Activated naive CD4-positive, alpha-beta T cell (primary cell): ENCODE measurements around the gene DAB2IP.
"Not testable (repeated sequence)": the region's sequence is repeated elsewhere in the genome, so short reads cannot be mapped to it uniquely, and the experiment has no call there.

Experiments
- DNase-seq, 4 experiments: peaks; one replicate each; lab custom pipeline; 2025; lab: John Stamatoyannopoulos, UW

DAB2IP gene

GRCh38 chr9:121794334-121794733, 142.9 kb downstream of the DAB2IP start:
- DNase-seq = not testable (repeated sequence)

GRCh38 chr9:121797081-121797480, 145.6 kb downstream of the DAB2IP start:
- DNase-seq = no peak

GRCh38 chr9:121798941-121799340, 147.5 kb downstream of the DAB2IP start:
- DNase-seq = no peak

DNA sequence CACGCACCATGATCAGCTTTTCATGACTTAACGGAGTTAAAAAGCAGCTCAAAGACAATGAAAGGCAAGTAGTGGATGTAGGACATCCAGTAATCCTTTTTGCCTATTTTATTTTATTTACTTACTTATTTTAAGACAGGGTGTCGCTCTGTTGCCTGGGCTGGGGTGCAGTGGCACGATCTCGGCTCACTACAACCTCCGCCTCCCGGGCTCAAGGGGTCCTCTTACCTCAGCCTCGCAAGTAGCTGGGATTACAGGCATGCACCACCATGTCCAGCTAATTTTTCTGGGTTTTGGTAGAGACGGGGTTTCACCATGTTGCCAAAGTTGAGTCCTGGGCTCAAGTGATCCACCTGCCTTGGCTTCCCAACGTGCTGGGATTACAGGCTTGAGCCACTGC, 148.9 kb downstream of the DAB2IP start:
- no peak for DNase-seq

DNA sequence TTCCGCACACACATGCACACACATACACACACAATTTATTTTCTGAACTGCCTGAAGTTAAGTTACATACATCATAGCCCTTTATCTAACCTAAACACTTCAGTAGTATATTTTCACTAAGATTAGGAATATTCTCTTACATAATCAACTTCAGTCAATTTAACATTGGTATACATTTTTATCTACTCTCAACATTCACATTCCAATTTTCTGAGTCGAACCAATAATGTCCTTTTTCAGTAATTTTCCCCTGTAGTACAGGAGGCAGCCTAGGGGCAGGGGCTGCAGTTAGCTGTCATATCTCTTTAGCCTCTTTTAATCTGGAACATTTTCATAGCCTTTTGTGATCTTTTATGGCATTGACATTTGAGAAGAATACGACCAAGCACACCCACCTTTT, 150.1 kb downstream of the DAB2IP start:
- DNase-seq = no peak

DNA sequence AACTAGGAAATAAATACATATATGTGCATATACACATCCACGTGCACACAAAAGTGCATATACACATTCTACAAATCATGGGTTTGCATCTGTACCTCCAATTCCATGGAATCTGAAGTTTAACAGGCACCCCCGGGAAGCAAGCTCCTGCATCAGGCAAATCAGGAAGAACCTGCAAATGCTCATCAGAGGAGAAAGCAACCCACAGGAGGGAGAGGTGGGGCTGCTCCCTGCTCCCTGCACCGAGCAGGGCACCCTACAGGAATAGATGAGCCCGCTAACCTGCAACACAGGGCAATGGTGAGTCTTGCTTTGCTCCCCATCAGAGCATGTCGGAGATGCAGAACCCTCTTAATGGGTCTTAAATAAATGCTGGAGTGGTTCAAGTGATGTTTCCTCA, 151.3 kb downstream of the DAB2IP start:
- DNase-seq = no peak

DNA sequence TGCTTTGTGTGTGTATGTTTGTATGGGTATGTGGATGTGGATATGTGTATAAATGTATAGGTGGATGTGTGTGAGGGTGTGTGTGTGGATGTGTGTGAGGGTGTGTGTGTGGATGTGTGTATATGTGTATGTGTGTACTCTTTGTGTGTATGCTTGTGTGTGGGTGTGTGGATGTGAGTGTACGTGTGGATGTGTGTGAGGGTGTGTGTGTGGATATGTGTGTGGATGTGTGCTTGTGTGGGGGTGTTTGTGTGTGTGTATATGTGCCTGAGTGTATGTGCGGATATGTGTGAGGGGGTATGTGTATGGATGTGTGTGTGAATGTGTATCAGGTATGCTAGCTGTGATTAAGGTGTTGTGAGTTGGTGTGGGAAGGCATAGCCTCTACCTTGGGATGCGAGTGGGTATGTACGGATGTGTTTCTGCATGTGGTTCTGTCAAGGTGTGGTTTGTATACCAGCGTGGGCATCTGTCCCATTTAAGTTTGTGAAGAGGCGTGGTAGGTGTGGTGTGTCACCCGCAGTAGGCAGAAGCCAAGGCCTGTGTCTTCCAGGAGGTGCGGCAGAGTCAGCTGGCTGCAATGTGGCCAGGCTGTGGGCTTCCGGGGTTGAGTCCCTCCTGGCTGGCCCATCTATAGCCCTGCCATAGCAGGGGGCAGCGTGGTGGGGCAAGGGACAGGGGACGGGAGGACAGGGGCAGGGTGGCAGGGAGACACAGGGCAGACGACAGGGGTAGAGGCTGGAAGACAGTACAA, 155.8 kb downstream of the DAB2IP start:
- DNase-seq = no peak

DNA sequence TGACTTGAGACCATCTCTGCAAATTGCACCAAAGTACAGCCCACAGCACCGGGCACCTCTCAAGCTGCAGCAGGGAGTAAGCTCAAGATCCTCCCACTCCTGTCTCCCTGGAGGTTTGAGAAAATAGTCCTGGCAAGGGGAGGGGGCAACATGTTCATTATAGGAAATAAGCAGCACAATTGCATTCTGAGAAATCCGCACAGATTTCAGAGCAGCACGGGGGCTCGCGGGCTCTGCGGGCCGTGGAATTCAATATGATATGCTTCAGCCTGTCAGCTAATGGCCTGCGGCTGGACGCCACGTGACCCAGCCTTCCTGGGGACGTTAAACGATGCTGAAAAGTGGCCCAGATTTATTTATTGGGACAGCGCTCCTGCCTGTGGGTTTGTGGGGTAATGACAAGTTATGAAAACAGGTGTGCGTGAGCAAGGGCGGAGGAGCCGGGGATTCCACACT, 156.4 kb downstream of the DAB2IP start:
- no peak for DNase-seq

GRCh38 chr9:121808781-121809180, 157.3 kb downstream of the DAB2IP start:
- DNase-seq = no peak

GRCh38 chr9:121809356-121810050, 158.1 kb downstream of the DAB2IP start:
- DNase-seq = no peak

DNA sequence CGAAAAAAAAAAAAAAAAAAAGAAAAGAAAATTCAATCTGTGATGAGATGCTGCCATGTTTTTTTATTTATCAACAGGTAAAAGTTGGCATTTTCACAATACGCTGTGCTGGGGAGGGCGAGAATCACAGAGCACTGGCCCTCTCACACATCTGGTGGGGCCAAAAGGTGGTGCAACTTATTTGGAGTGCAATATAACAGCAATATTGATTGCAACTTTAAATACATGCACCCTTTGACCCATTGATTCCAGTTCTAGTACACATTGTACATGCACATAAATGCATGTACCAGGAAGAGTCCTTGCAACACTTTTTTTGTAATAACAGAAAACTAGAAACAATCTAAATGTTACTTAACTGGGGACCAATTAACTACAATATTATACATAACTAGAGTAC, 159.1 kb downstream of the DAB2IP start:
- DNase-seq = no peak

DNA sequence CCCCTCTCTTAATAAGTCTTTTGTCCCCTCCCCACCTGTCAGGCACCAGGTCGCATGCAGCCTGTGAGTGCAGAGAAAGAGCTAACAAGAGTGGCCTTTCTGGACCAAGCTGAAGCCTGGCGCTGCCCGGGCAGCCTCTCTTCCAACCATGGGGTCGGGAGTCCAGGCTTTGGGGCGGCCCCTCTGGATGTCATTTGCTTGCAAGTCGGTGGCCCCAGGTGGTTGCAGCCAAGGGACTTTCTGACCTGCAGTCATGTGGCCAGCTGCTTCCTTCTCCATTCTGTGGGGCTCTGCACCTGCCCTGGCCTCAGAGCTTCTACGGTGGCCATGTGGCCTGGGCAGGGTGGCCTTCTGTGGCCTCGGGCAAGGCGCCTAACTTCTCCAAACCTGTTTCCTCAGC, 159.7 kb downstream of the DAB2IP start:
- DNase-seq = no peak

DNA sequence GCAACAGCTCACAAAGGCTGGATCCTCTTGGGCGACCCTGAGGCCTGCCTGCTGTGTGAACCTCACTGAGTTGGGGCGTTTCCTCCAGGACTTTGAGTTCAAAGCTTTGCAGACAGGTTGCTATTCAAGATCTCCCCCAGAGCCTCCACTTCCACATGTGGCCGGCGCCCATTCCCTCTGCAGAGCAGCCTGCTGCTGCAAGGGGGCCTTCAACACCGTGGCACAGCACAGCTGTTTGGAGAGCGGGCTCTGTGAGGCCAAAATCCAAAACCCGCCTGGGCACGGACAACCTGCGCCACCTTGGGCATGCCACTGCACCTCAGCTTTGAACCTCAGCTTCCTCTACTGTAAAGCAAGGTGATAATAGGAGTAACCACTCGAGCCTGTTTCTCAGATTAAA, 160.3 kb downstream of the DAB2IP start:
- DNase-seq = no peak

GRCh38 chr9:121812159-121812735, 160.8 kb downstream of the DAB2IP start:
- DNase-seq = no peak

DNA sequence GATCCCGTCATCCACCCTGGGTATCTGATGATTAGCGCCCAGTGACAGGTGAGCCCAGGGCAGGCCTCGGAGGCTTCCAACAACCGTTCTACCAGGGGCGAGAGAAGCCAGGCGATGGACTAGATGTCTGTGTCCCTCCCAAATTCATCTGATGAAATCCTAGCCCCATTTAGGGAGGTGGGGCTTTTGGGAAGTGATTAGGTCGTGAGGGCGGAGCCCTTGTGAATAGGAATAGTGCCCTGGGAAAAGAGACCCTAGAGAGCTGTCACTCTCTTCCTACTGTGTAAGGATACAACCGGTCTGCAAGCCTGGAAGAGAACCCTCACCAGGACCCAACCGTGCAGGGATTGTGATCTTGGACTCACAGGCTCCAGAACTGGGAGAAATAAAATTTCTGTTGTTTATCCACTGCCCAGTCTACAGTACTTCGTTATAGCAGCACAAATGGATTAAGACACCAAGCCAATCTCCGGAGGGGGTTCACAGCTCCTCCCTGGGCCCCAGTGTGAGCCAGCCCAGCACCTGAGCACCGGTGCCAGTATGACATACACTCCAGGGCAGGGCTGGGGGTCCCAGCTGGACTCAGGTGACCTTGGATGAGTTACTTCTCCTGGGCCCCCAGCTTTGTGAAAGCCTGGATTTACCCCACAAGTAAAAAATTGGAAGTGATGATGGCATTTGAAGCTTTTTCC, 162.2 kb downstream of the DAB2IP start:
- no peak for DNase-seq

DNA sequence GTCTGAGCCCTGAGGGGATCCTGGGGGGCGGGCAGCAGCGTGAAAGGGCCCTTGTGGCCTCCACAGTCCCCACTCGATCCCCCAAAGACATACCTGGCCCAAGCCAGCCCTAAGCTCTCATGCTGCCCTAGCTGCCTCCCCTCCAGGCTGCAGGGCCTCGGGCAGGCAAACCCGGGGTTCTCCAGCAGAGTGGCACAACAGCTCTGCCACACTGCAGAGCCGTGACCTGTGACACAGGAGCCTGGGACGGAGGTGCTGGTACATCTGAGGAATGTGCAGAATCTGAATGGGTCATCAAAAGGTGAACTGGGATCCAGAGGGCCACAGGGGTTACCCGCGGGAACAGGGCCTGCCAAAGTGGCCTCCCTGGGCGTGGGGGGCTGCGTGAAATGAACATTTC, 163.2 kb downstream of the DAB2IP start:
- no peak for DNase-seq

GRCh38 chr9:121815084-121815483, 163.7 kb downstream of the DAB2IP start:
- no peak for DNase-seq

- DNase-seq = no peak
These were observed 164.4 kb downstream of the DAB2IP start for GRCh38 chr9:121815546-121816448.

DNA sequence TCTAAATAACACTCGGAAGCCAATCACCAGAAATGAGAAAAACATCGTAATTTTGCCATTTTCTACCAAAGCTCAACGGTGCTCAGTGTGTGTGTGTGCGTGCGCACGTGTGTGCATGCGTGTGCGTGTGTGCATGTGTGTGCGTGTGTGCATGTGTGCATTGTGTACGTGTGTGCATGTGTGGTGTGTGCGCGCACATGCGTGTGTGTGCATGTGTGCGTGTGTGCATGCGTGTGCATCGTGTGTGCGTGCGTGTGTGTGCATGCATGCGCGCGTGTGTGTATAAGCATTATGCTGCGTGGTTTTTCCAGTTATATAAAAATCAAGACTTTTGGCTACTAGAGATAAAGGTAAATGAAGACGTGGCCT, 165.0 kb downstream of the DAB2IP start:
- no peak for DNase-seq

DNA sequence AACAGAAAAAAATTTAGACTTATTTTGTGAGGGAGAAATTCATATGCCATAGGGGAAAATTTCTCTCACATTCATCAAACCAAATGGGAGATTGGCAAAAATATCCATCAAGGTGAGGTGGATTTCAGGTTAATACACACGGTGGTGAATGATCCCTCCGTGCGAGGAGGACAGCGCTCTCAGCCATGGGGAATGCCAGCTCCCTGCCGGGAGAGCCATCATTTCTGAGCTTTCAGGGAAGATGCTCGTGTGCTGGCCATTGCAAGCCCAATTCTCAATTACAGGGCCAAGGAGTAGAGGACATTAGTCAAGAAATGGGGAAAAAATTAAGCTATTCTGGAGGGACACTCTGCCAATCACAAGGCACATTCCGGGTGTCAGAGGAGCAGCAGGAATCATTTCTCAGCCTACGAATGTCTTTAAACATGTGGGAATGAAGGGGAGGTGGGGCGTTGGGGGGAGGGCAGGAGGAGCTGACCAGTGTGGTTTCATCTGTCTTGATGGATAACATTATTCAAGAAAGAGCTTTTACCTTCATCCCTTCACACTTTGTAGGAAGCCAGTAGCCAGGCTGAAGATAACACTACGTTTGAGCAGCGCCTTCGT, 165.5 kb downstream of the DAB2IP start:
- DNase-seq = no peak

- DNase-seq = no peak
These were observed 166.0 kb downstream of the DAB2IP start for GRCh38 chr9:121817476-121817875.
